AG04450 (cell line): ENCODE data around the gene RIC8A. TPM values are rescaled to one million over a fixed set of nuclear protein-coding genes. Genes with fewer than 3 reads are reported as not detected.

Experiments
- CTCF ChIA-PET: fragments of 300-600, 350-600 bp; formaldehyde crosslinking; extraction: SDS; loops from one replicate; lab custom pipeline; 2022; ENCODE audit warnings: antibody characterized with exemption, inconsistent platforms; lab: Charles Lee
- POLR2A ChIA-PET: fragments of 350-600 bp; formaldehyde crosslinking; extraction: SDS; loops from one replicate; lab custom pipeline; 2021; ENCODE audit warnings: antibody characterized with exemption, inconsistent platforms; lab: Yijun Ruan, JAX
- DNase-seq: peaks from one replicate; pipeline ENCODE4 v3.0.0-alpha.2; 2011; ENCODE audit warnings: low read depth, low spot score
- H3K27ac ChIP-seq: one replicate; pipeline ENCODE4 v1.5.1; 2012; ENCODE audit warnings: low read depth, low read length, control low read depth
- H3K27me3 ChIP-seq: one replicate; pipeline ENCODE4 v1.6.0; 2012; ENCODE audit warnings: low read length; ENCODE audit not compliant: control insufficient read depth, insufficient read depth
- H3K4me3 ChIP-seq: 2 replicates; pipeline ENCODE4 v1.5.1; 2011; ENCODE audit warnings: mild to moderate bottlenecking, low read depth, low read length, control low read depth
- H3K9me3 ChIP-seq: 2 replicates; pipeline ENCODE4 v1.5.1; 2012; ENCODE audit warnings: low read length; ENCODE audit not compliant: control insufficient read depth, insufficient read depth
- polyA plus RNA-seq: library from polyadenylated mRNA; depleted of rRNA; stranded (reverse); fragments of >200 nt; gene quantifications from 2 replicates; pipeline ENCODE4 v1.2.3, GENCODE V29; 2011
- TF ChIP-seq, protein P1 (sequence below): IDR thresholded peaks from 2 replicates; pipeline ENCODE4 v1.5.1; 2011; ENCODE audit warnings: low read depth, low read length, control low read depth, inconsistent platforms

The RIC8A gene
- polyA plus RNA-seq, 1 experiment: 118 TPM

GRCh38 chr11:202490-202889 is 5.0 kb upstream of the RIC8A start:
- H3K27ac ChIP-seq: no peak overlapping the region
- TF ChIP-seq, protein P1, sequence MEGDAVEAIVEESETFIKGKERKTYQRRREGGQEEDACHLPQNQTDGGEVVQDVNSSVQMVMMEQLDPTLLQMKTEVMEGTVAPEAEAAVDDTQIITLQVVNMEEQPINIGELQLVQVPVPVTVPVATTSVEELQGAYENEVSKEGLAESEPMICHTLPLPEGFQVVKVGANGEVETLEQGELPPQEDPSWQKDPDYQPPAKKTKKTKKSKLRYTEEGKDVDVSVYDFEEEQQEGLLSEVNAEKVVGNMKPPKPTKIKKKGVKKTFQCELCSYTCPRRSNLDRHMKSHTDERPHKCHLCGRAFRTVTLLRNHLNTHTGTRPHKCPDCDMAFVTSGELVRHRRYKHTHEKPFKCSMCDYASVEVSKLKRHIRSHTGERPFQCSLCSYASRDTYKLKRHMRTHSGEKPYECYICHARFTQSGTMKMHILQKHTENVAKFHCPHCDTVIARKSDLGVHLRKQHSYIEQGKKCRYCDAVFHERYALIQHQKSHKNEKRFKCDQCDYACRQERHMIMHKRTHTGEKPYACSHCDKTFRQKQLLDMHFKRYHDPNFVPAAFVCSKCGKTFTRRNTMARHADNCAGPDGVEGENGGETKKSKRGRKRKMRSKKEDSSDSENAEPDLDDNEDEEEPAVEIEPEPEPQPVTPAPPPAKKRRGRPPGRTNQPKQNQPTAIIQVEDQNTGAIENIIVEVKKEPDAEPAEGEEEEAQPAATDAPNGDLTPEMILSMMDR: no peak
- POLR2A ChIA-PET: no interaction called here
- no peaks in the 10 kb centered on the region for H3K27me3 ChIP-seq
- H3K4me3 ChIP-seq: no peak overlapping the region
- DNase-seq: no peak
- CTCF ChIA-PET: no interaction called here
- no peaks in the 10 kb centered on the region; the same call in 1 of the 2 replicates for H3K9me3 ChIP-seq

GRCh38 chr11:203056-203944 is 4.2 kb upstream of the RIC8A start:
- no peak for DNase-seq
- Histone ChIP-seq H3K27me3 (no peaks in the 10 kb centered on the region), H3K9me3 (no peaks in the 10 kb centered on the region; the same call in 1 of the 2 replicates), H3K4me3 (no peak overlapping the region), H3K27ac (no peak overlapping the region)
- ChIA-PET CTCF (interaction anchor here (0.6 kb wide), 1 partner anchor 160 kb away, joined by 6 read pairs; no protein-coding TSS in a partner anchor), POLR2A (no interaction called here)
- TF ChIP-seq, protein P1: no peak

DNA sequence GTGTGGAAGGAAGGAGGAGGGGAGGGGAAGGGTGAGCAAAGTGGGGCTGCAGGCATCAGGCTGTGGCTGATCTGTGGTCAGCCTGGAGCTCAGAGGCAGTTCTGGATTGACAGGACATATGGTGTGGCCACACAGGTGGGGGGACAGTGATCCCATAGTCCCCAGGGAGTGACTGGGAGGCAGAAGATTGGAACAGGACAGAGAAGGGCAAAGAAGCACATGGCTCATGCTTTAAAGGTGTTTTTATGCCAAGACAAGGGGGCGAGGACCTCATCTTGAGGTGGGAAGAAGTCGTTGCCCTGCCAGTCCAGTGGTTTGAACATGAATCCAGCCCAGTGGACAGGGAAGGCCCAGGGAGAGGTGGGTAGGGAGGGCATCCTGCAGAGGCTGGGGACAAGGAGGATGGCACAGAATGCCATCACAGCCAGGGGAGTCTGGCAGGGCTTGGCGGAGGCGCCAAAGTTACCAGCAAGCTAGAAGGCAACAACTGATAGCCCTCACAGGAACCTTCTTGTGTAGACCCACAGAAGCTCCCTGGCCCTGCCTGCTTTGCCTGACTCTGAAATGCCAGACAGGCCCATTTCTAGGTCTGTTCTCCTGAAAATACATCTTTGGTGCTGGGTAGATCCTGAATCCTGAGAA is 3.4 kb upstream of the RIC8A start:
- ChIA-PET CTCF (interaction anchor here (0.6 kb wide), 1 partner anchor 160 kb away, joined by 6 read pairs; no protein-coding TSS in a partner anchor), POLR2A (no interaction called here)
- H3K27ac ChIP-seq: no peak overlapping the region
- TF ChIP-seq, protein P1: no peak
- no peak overlapping the region for H3K4me3 ChIP-seq
- H3K27me3 ChIP-seq: no peaks in the 10 kb centered on the region
- no peaks in the 10 kb centered on the region; the same call in 1 of the 2 replicates for H3K9me3 ChIP-seq
- DNase-seq: no peak

DNA sequence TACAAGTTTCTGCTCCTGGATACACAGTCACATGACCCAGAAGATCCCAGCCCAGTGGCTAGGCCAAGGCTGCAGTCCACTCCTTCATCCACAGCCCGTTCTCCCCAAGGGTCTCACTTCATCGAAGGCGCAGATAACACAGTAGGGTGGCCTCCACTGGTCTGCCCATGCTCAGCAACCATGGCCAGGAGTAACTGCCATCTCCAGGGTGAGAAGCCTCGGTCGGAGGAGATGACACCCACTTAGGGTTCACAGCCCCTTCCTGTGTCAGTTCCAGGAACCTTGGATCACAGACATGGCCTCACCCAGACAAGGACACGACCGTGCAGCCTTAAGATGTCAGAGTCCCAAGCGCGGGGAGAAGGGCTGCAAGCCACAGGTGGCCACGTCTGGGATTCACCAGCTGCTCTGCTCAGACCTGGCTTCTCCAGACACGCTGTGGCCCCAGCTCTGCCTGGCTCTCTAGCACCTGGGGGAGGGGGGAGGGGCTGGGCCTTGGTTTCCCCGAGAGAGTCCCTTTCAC is 2.9 kb upstream of the RIC8A start:
- H3K9me3 ChIP-seq: no peaks in the 10 kb centered on the region; the same call in 1 of the 2 replicates
- no peak overlapping the region for H3K4me3 ChIP-seq
- TF ChIP-seq, protein P1: no peak
- no peak overlapping the region for H3K27ac ChIP-seq
- no peak for DNase-seq
- ChIA-PET CTCF (no interaction called here), POLR2A (no interaction called here)
- H3K27me3 ChIP-seq: no peaks in the 10 kb centered on the region
